HepG2 (cell line): ENCODE data around the gene MEIOB. TPM values are rescaled to one million over a fixed set of nuclear protein-coding genes. Genes with fewer than 3 reads are reported as not detected.

ENCODE experiments used
- CEBPB ChIP-seq: IDR thresholded peaks from 2 replicates; pipeline ENCODE4 v1.6.1; 2011; ENCODE audit warnings: low read depth, low read length, improper control_type of control experiment, borderline replicate concordance
- DBP ChIP-seq: sonication (generic); formaldehyde crosslinking; IDR thresholded peaks from 2 replicates; pipeline ENCODE4 v1.4.0; 2020; ENCODE audit warnings: missing genetic modification reagents; ENCODE audit errors: not compliant biosample characterization
- ELF3 ChIP-seq: IDR thresholded peaks from 2 replicates; pipeline ENCODE4 v1.6.1; 2016; ENCODE audit warnings: missing genetic modification reagents, missing compliant biosample characterization
- HMGXB3 ChIP-seq: sonication (generic); formaldehyde crosslinking; IDR thresholded peaks from 2 replicates; pipeline ENCODE4 v1.4.0; 2020; ENCODE audit warnings: missing genetic modification reagents, borderline replicate concordance
- HNF4G ChIP-seq, 2 experiments: sonication (generic) in 1 of 2; formaldehyde crosslinking in 1 of 2; IDR thresholded peaks; 2 replicates each; pipeline versions ENCODE4 v1.4.0 to v1.6.1; 2011 to 2020; ENCODE audit warnings: borderline replicate concordance in 2 of 2, low read depth in 2 of 2, mild to moderate bottlenecking in 2 of 2, low read length in 1 of 2, missing genetic modification reagents in 1 of 2, moderate library complexity in 1 of 2
- HOXA5 ChIP-seq: sonication (generic); formaldehyde crosslinking; IDR thresholded peaks from 2 replicates; pipeline ENCODE4 v1.4.0; 2020; ENCODE audit warnings: missing genetic modification reagents
- IKZF5 ChIP-seq: IDR thresholded peaks from 2 replicates; pipeline ENCODE4 v1.6.1; 2018; ENCODE audit warnings: missing genetic modification reagents, mild to moderate bottlenecking, missing compliant biosample characterization
- MLX ChIP-seq: IDR thresholded peaks from 2 replicates; pipeline ENCODE4 v1.6.1; 2016
- NCOA2 ChIP-seq: sonication (generic); formaldehyde crosslinking; IDR thresholded peaks from 2 replicates; pipeline ENCODE4 v1.8.0; 2022; ENCODE audit warnings: inconsistent platforms
- SKI ChIP-seq: fragments of 450-650 bp; IDR thresholded peaks from one replicate; pipeline ENCODE4 v1.6.1; 2018; ENCODE audit warnings: mild to moderate bottlenecking; ENCODE audit not compliant: partially characterized antibody
- UBTF ChIP-seq: sonication (generic); formaldehyde crosslinking; IDR thresholded peaks from 2 replicates; pipeline ENCODE4 v1.4.0; 2020; ENCODE audit warnings: mild to moderate bottlenecking, missing genetic modification reagents
- ZBTB33 ChIP-seq: sonication (generic); formaldehyde crosslinking; IDR thresholded peaks from 2 replicates; pipeline ENCODE4 v1.4.0; 2020; ENCODE audit warnings: missing genetic modification reagents
- ZNF350 ChIP-seq: sonication (generic); formaldehyde crosslinking; IDR thresholded peaks from 2 replicates; pipeline ENCODE4 v1.4.0; 2020; ENCODE audit warnings: mild to moderate bottlenecking, low read depth, missing genetic modification reagents, borderline replicate concordance
- ZNF441 ChIP-seq: sonication (generic); formaldehyde crosslinking; IDR thresholded peaks from 2 replicates; pipeline ENCODE4 v1.7.0; 2021; ENCODE audit warnings: missing genetic modification reagents, borderline replicate concordance
- ZNF883 ChIP-seq: sonication (generic); formaldehyde crosslinking; IDR thresholded peaks from 2 replicates; pipeline ENCODE4 v1.5.1; 2020; ENCODE audit warnings: mild to moderate bottlenecking, missing genetic modification reagents; ENCODE audit errors: not compliant biosample characterization
- ZSCAN20 ChIP-seq: sonication (generic); formaldehyde crosslinking; IDR thresholded peaks from 2 replicates; pipeline ENCODE4 v1.4.0; 2020; ENCODE audit warnings: missing genetic modification reagents, mild to moderate bottlenecking, borderline replicate concordance
- polyA plus RNA-seq, 8 experiments: library from polyadenylated mRNA; depleted of rRNA in 3 of 8; stranded (reverse) in 7 of 8; unstranded in 1 of 8; fragments of >200 nt; fragmentation: Illumina TruSeq in 4 of 8; extraction: Trizol in 4 of 8; gene quantifications; 2 replicates each; pipeline versions ENCODE4 v1.2.1 to v1.2.3, GENCODE V29; 2011 to 2016; ENCODE audit warnings: low read depth in 4 of 8, missing spikeins in 1 of 8, mixed read lengths in 1 of 8; ENCODE audit not compliant: insufficient read depth in 1 of 8
- total RNA-seq, 5 experiments: library from RNA; depleted of rRNA; stranded (reverse); fragments of >200 nt; fragmentation: Illumina TruSeq; extraction: Trizol; gene quantifications; 2 replicates each; pipeline ENCODE4 v1.2.3, GENCODE V29; 2016; ENCODE audit warnings: low read depth in 1 of 5

The MEIOB gene
- total and polyA plus RNA-seq, 2 of the 13 experiments (the other 11 are each of a cell fraction or from before 2014, with no cell fraction given): 0.17 TPM; not detected in 1

- peak; percentile 94 for TF ChIP-seq MLX (CRISPR knock-in tag)
- peak; percentile 59 for TF ChIP-seq SKI
- peak; percentile 25; the same call in 1 of the 2 replicates for TF ChIP-seq ZNF441
- TF ChIP-seq IKZF5 (CRISPR knock-in tag): peak; percentile 72
- TF ChIP-seq HNF4G (IDR thresholded peaks at IDR 0.05; ENCODE audit: borderline replicate concordance, low read depth, low read length): peak; percentile 22; the same call in 1 of the 2 replicates
- no peak; the same call in 1 of the 2 replicates for TF ChIP-seq HNF4G (CRISPR knock-in tag; IDR thresholded peaks at IDR 0.05; ENCODE audit: borderline replicate concordance, low read depth)
- no peak for TF ChIP-seq ZSCAN20 (CRISPR knock-in tag)
- no peak for TF ChIP-seq HMGXB3
- peak; percentile 76 for TF ChIP-seq NCOA2
- TF ChIP-seq ELF3 (CRISPR knock-in tag): peak; percentile 57; the same call in 1 of the 2 replicates
- peak; percentile 66; the same call in 1 of the 2 replicates for TF ChIP-seq HOXA5 (CRISPR knock-in tag)
- no peak for TF ChIP-seq ZNF883
- TF ChIP-seq DBP (CRISPR knock-in tag): peak; percentile 38
- no peak for TF ChIP-seq CEBPB
- peak; percentile 65; the same call in 1 of the 2 replicates for TF ChIP-seq UBTF (CRISPR knock-in tag)
- peak; percentile 66; the same call in 1 of the 2 replicates for TF ChIP-seq ZNF350
- peak; percentile 36; the same call in 1 of the 2 replicates for TF ChIP-seq ZBTB33
Observed at GRCh38 chr16:1832838-1833454, 39.0 kb downstream of the MEIOB start (continued).
